ENCODE results near the gene ASIC4. TPM values are rescaled to one million over a fixed set of nuclear protein-coding genes. Genes with fewer than 3 reads are reported as not detected.

ASIC4 gene
- total and polyA plus RNA-seq, 7 experiments from 2014 or later, result 0.12 to 0.49 (median 0.17) TPM; not detected in 3

- Histone ChIP-seq H3K27me3 (ENCODE audit: control insufficient read depth in 2 of 2, insufficient read depth in 2 of 2, low read length in 2 of 2) (no peaks in the 10 kb centered on the region), H3K9me3 (ENCODE audit: control insufficient read depth in 2 of 3, low read length in 3 of 3) (no peaks in the 10 kb centered on the region), H3K4me3 (ENCODE audit: low read length) (no peak overlapping the region), H3K4me1 (ENCODE audit: control insufficient read depth in 2 of 2, insufficient read depth in 2 of 2, low read length in 2 of 2) (no peaks in the 10 kb centered on the region), H3K36me3 (ENCODE audit: control insufficient read depth in 2 of 3, insufficient read depth in 3 of 3, low read length in 3 of 3) (no peaks in the 10 kb centered on the region), H3K27ac (ENCODE audit: low read depth, low read length) (no peak overlapping the region)
- peaks cover 20 to 50% (median 26%) of the 10 kb centered on the region in 5 donors for H3K27me3 Mint-ChIP-seq
- no peak for DNase-seq
- no peaks in the 10 kb centered on the region for H3K9me3 Mint-ChIP-seq
- ATAC-seq, result no peak
- H3K36me3 Mint-ChIP-seq, result no peaks in the 10 kb centered on the region
- CTCF ChIA-PET, result no interaction called here
- POLR2A ChIA-PET, result no interaction called here
- no peak overlapping the region for H3K4me3 Mint-ChIP-seq
- H3K27ac Mint-ChIP-seq, result no peak overlapping the region
- intact Hi-C loops (cut with micrococcal nuclease), result no loop called here
- H3K4me1 Mint-ChIP-seq, result peaks cover 0 to 6% (median 2%) of the 10 kb centered on the region in 7 donors
Observed at GRCh38 chr2:219488149-219488843, 26.0 kb upstream of the ASIC4 start.

GRCh38 chr2:219488844-219489194 is 25.5 kb upstream of the ASIC4 start:
- no peak overlapping the region for H3K4me3 ChIP-seq (ENCODE audit: low read length)
- DNase-seq, result no peak
- Mint-ChIP-seq H3K4me3 (no peak overlapping the region), H3K27me3 (peaks cover 26 to 54% (median 31%) of the 10 kb centered on the region in 5 donors), H3K27ac (no peak overlapping the region), H3K36me3 (no peaks in the 10 kb centered on the region), H3K4me1 (peaks cover 0 to 6% (median 2%) of the 10 kb centered on the region in 7 donors), H3K9me3 (no peaks in the 10 kb centered on the region)
- CTCF ChIA-PET, result no interaction called here
- ATAC-seq, result no peak
- POLR2A ChIA-PET, result no interaction called here
- no peaks in the 10 kb centered on the region for H3K27me3 ChIP-seq (ENCODE audit: control insufficient read depth in 2 of 2, insufficient read depth in 2 of 2, low read length in 2 of 2)
- intact Hi-C loops (cut with micrococcal nuclease), result no loop called here
- no peaks in the 10 kb centered on the region for H3K36me3 ChIP-seq (ENCODE audit: control insufficient read depth in 2 of 3, insufficient read depth in 3 of 3, low read length in 3 of 3)
- no peaks in the 10 kb centered on the region for H3K4me1 ChIP-seq (ENCODE audit: control insufficient read depth in 2 of 2, insufficient read depth in 2 of 2, low read length in 2 of 2)
- no peaks in the 10 kb centered on the region for H3K9me3 ChIP-seq (ENCODE audit: control insufficient read depth in 2 of 3, low read length in 3 of 3)
- no peak overlapping the region for H3K27ac ChIP-seq (ENCODE audit: low read depth, low read length)

DNA sequence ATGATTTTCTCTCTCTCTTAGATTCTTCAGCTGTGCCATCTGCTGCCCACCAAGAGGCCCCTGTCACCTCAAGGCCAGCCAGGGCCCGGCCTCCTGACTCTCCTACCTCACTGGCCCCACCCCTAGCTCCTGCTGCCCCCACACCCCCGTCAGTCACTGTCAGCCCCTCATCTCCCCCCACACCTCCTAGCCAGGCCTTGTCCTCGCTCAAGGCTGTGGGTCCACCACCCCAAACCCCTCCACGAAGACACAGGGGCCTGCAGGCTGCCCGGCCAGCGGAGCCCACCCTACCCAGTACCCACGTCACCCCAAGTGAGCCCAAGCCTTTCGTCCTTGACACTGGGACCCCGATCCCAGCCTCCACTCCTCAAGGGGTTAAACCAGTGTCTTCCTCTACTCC is 25.0 kb upstream of the ASIC4 start:
- POLR2A ChIA-PET, result no interaction called here
- DNase-seq (no peak), ATAC-seq (no peak)
- Mint-ChIP-seq H3K4me1 (peaks cover 0 to 5% (median 0%) of the 10 kb centered on the region in 7 donors), H3K27me3 (peaks cover 30 to 53% (median 36%) of the 10 kb centered on the region in 5 donors), H3K27ac (no peak overlapping the region), H3K9me3 (no peaks in the 10 kb centered on the region), H3K36me3 (no peaks in the 10 kb centered on the region), H3K4me3 (no peak overlapping the region)
- Histone ChIP-seq H3K27ac (ENCODE audit: low read depth, low read length) (no peak overlapping the region), H3K27me3 (ENCODE audit: control insufficient read depth in 2 of 2, insufficient read depth in 2 of 2, low read length in 2 of 2) (no peaks in the 10 kb centered on the region), H3K36me3 (ENCODE audit: control insufficient read depth in 2 of 3, insufficient read depth in 3 of 3, low read length in 3 of 3) (no peaks in the 10 kb centered on the region), H3K9me3 (ENCODE audit: control insufficient read depth in 2 of 3, low read length in 3 of 3) (no peaks in the 10 kb centered on the region), H3K4me3 (ENCODE audit: low read length) (no peak overlapping the region), H3K4me1 (ENCODE audit: control insufficient read depth in 2 of 2, insufficient read depth in 2 of 2, low read length in 2 of 2) (no peaks in the 10 kb centered on the region)
- intact Hi-C loops (cut with micrococcal nuclease), result no loop called here
- CTCF ChIA-PET, result no interaction called here

GRCh38 chr2:219490186-219490585 is 24.1 kb upstream of the ASIC4 start:
- ChIA-PET POLR2A (no interaction called here), CTCF (no interaction called here)
- Mint-ChIP-seq H3K36me3 (no peaks in the 10 kb centered on the region), H3K4me3 (no peak overlapping the region), H3K9me3 (no peaks in the 10 kb centered on the region), H3K27me3 (peaks cover 39 to 56% (median 44%) of the 10 kb centered on the region in 5 donors), H3K27ac (no peak overlapping the region), H3K4me1 (peaks cover 0 to 5% (median 0%) of the 10 kb centered on the region in 7 donors)
- H3K36me3 ChIP-seq (ENCODE audit: control insufficient read depth in 2 of 3, insufficient read depth in 3 of 3, low read length in 3 of 3), result no peaks in the 10 kb centered on the region
- DNase-seq, result no peak
- H3K4me1 ChIP-seq (ENCODE audit: control insufficient read depth in 2 of 2, insufficient read depth in 2 of 2, low read length in 2 of 2), result no peaks in the 10 kb centered on the region
- H3K27me3 ChIP-seq (ENCODE audit: control insufficient read depth in 2 of 2, insufficient read depth in 2 of 2, low read length in 2 of 2), result no peaks in the 10 kb centered on the region
- no peak for ATAC-seq
- intact Hi-C loops (cut with micrococcal nuclease), result loop anchor here (10.0 kb wide), 2 partner anchors 595 to 1215 kb away; partner anchors contain the start of genes AAMP (in 1 of the 2) and PNKD (in 1 of the 2)
- no peak overlapping the region for H3K27ac ChIP-seq (ENCODE audit: low read depth, low read length)
- H3K4me3 ChIP-seq (ENCODE audit: low read length), result no peak overlapping the region
- no peaks in the 10 kb centered on the region for H3K9me3 ChIP-seq (ENCODE audit: control insufficient read depth in 2 of 3, low read length in 3 of 3)

GRCh38 chr2:219490600-219491130 is 23.6 kb upstream of the ASIC4 start:
- H3K27me3 ChIP-seq (ENCODE audit: control insufficient read depth in 2 of 2, insufficient read depth in 2 of 2, low read length in 2 of 2), result no peaks in the 10 kb centered on the region
- Mint-ChIP-seq H3K4me1 (peaks cover 0 to 4% (median 0%) of the 10 kb centered on the region in 7 donors), H3K27me3 (peaks cover 39 to 54% (median 45%) of the 10 kb centered on the region in 5 donors), H3K9me3 (no peaks in the 10 kb centered on the region), H3K27ac (no peak overlapping the region), H3K36me3 (no peaks in the 10 kb centered on the region), H3K4me3 (no peak overlapping the region)
- H3K36me3 ChIP-seq (ENCODE audit: control insufficient read depth in 2 of 3, insufficient read depth in 3 of 3, low read length in 3 of 3), result no peaks in the 10 kb centered on the region
- DNase-seq (no peak), ATAC-seq (no peak)
- CTCF ChIA-PET, result no interaction called here
- intact Hi-C loops (cut with micrococcal nuclease), result loop anchor here (10.0 kb wide), 2 partner anchors 596 to 1216 kb away; partner anchors contain the start of genes AAMP (in 1 of the 2) and PNKD (in 1 of the 2)
- no peaks in the 10 kb centered on the region for H3K9me3 ChIP-seq (ENCODE audit: control insufficient read depth in 2 of 3, low read length in 3 of 3)
- H3K4me3 ChIP-seq (ENCODE audit: low read length), result no peak overlapping the region
- POLR2A ChIA-PET, result no interaction called here
- H3K4me1 ChIP-seq (ENCODE audit: control insufficient read depth in 2 of 2, insufficient read depth in 2 of 2, low read length in 2 of 2), result no peaks in the 10 kb centered on the region
- H3K27ac ChIP-seq (ENCODE audit: low read depth, low read length), result no peak overlapping the region

DNA sequence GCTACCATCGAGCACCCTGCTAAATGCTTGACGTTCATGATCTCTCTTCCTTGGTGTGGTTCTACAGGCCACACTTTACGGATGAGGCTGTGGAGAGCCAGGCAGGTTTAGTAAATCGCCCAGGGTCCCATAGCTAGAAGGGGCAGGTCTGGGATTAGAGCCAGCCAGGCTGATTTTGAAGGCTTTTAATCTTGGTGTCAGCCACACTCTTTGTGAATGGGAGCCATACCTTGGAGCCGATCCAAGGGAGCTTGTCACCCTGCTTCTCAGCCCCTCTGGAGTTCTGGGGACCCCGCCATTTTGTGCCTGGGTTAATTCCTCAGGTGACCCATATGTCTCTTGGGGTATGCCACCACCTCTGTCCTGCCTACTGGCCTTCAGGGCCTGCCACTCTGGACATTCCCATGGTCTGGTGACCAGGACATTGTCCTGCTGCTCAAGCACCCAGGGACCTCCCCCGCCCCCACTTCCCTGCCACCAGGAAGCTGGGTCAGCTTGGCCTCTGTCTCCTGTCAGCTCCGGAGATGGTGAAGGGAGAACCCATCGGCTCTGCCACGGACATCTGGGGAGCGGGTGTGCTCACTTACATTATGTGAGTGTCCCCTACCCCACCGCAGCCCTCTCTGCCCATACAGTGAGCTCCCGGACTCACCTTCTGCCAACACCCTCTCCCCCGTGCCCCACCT is 22.9 kb upstream of the ASIC4 start:
- H3K36me3 ChIP-seq (ENCODE audit: control insufficient read depth in 2 of 3, insufficient read depth in 3 of 3, low read length in 3 of 3), result no peaks in the 10 kb centered on the region
- Mint-ChIP-seq H3K27ac (no peak overlapping the region), H3K4me1 (peaks cover 0 to 6% (median 2%) of the 10 kb centered on the region in 7 donors), H3K27me3 (peaks cover 37 to 51% (median 47%) of the 10 kb centered on the region in 5 donors), H3K9me3 (no peaks in the 10 kb centered on the region), H3K36me3 (no peaks in the 10 kb centered on the region), H3K4me3 (no peak overlapping the region)
- ChIA-PET CTCF (interaction anchor here (0.8 to 1.5 kb wide), 2 partner anchors 36 to 39 kb away, joined by 3 to 9 read pairs; no protein-coding TSS in a partner anchor), POLR2A (no interaction called here)
- H3K27ac ChIP-seq (ENCODE audit: low read depth, low read length), result no peak overlapping the region
- H3K9me3 ChIP-seq (ENCODE audit: control insufficient read depth in 2 of 3, low read length in 3 of 3), result no peaks in the 10 kb centered on the region
- no peak for ATAC-seq
- no peak overlapping the region for H3K4me3 ChIP-seq (ENCODE audit: low read length)
- intact Hi-C loops (cut with micrococcal nuclease), result loop anchor here (10.0 kb wide), 2 partner anchors 597 to 1217 kb away; partner anchors contain the start of genes AAMP (in 1 of the 2) and PNKD (in 1 of the 2)
- peaks cover 0 to 3% of the 10 kb centered on the region in 2 donors for H3K27me3 ChIP-seq (ENCODE audit: control insufficient read depth in 2 of 2, insufficient read depth in 2 of 2, low read length in 2 of 2)
- H3K4me1 ChIP-seq (ENCODE audit: control insufficient read depth in 2 of 2, insufficient read depth in 2 of 2, low read length in 2 of 2), result peaks cover 0 to 1% of the 10 kb centered on the region in 2 donors
- DNase-seq, result no peak

Data from naive thymus-derived CD4-positive, alpha-beta T cell (primary cell).